OCI-LY1 (cell line): ENCODE results near the gene TP53RK.

Experiments
- H2AFZ ChIP-seq: fragments of 200-600 bp; sonication (generic), shearing (Covaris generic); 2 replicates; pipeline ENCODE4 v1.6.0; 2014; ENCODE audit warnings: antibody characterized with exemption, mild to moderate bottlenecking, low read length
- H3F3A ChIP-seq: fragments of 200-600 bp; sonication (generic), shearing (Covaris generic); 2 replicates; pipeline ENCODE4 v1.6.0; 2014; ENCODE audit warnings: mild to moderate bottlenecking, antibody characterized with exemption, low read length, moderate library complexity; ENCODE audit not compliant: insufficient read depth
- H3K27ac ChIP-seq: fragments of 200-600 bp; sonication (generic); 2 replicates; pipeline ENCODE4 v1.5.1; 2014; ENCODE audit warnings: low read length, mixed run types, mild to moderate bottlenecking, low read depth; ENCODE audit not compliant: poor library complexity, severe bottlenecking
- H3K27me3 ChIP-seq: fragments of 200-600 bp; sonication (generic); 2 replicates; pipeline ENCODE4 v1.6.0; 2014; ENCODE audit warnings: antibody characterized with exemption, mild to moderate bottlenecking, low read length, moderate library complexity; ENCODE audit not compliant: insufficient read depth
- H3K36me3 ChIP-seq: fragments of 200-600 bp; sonication (generic); 2 replicates; pipeline ENCODE4 v1.6.1; 2014; ENCODE audit warnings: mild to moderate bottlenecking, antibody characterized with exemption, low read length, moderate library complexity, mixed read lengths; ENCODE audit not compliant: insufficient read depth
- H3K4me1 ChIP-seq: fragments of 200-600 bp; sonication (generic); 2 replicates; pipeline ENCODE4 v1.5.1; 2014; ENCODE audit warnings: mild to moderate bottlenecking, low read length, moderate library complexity; ENCODE audit not compliant: insufficient read depth, severe bottlenecking
- H3K4me2 ChIP-seq: fragments of 200-600 bp; sonication (generic), shearing (Covaris generic); 2 replicates; pipeline ENCODE4 v1.6.1; 2014; ENCODE audit warnings: low read length
- H3K4me3 ChIP-seq: fragments of 200-600 bp; sonication (generic); 2 replicates; pipeline ENCODE4 v1.5.1; 2014; ENCODE audit warnings: low read length, low read depth, mild to moderate bottlenecking, mixed read lengths; ENCODE audit not compliant: poor library complexity, severe bottlenecking
- H3K79me2 ChIP-seq: fragments of 200-600 bp; shearing (Covaris generic); 2 replicates; pipeline ENCODE4 v1.6.1; 2016; ENCODE audit warnings: mixed run types, low read length, mixed read lengths; ENCODE audit not compliant: insufficient read depth
- H3K9ac ChIP-seq: fragments of 200-600 bp; sonication (generic), shearing (Covaris generic); 2 replicates; pipeline ENCODE4 v1.6.1; 2014; ENCODE audit warnings: mild to moderate bottlenecking, low read length, mixed read lengths
- H3K9me2 ChIP-seq: fragments of 200-600 bp; sonication (generic), shearing (Covaris generic); 2 replicates; pipeline ENCODE4 v1.6.1; 2014; ENCODE audit warnings: low read depth, mild to moderate bottlenecking, low read length, mixed read lengths
- H3K9me3 ChIP-seq: fragments of 200-600 bp; shearing (Covaris generic); 2 replicates; pipeline ENCODE4 v1.6.1; 2014; ENCODE audit warnings: low read length, mixed read lengths
- H4K20me1 ChIP-seq: fragments of 200-600 bp; sonication (generic), shearing (Covaris generic); 2 replicates; pipeline ENCODE4 v1.6.0; 2016; ENCODE audit warnings: mild to moderate bottlenecking, low read length; ENCODE audit not compliant: insufficient read depth
- EZH2 ChIP-seq: fragments of 200-600 bp; sonication (generic), shearing (Covaris generic); IDR thresholded peaks from 2 replicates; pipeline ENCODE4 v1.8.0; 2017; ENCODE audit warnings: borderline replicate concordance, mixed run types, mild to moderate bottlenecking, antibody characterized with exemption, low read length, moderate library complexity, mixed read lengths
- TF ChIP-seq, protein P1 (sequence below): fragments of 200-600 bp; sonication (generic), shearing (Covaris generic); IDR thresholded peaks from 2 replicates; pipeline ENCODE4 v1.5.1; 2017; ENCODE audit warnings: mild to moderate bottlenecking, antibody characterized with exemption, low read length, moderate library complexity, mixed read lengths

Gene TP53RK

DNA sequence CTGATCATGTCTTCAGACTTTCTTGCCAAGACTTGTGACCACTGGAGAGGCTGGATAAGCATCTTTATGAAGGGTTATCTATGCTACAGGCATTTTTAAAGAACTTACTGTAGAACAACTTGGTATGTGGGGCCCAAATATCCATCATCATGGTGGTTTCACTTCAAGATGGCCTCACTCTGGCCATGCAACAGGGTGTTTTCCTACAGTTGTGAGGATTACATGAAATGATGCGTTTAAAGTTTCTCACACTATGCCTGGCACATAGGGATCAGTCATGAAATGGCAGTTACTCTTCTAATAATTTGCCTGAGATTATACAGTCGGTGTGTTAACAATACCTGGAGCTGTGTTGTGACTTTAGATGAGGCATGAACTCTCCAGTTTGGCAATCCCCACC is 33.2 kb upstream of the TP53RK start:
- Histone ChIP-seq H3K4me1 (no peaks in the 10 kb centered on the region), H3K4me2 (no peak overlapping the region), H2AFZ (no peak overlapping the region), H3F3A (no peaks in the 10 kb centered on the region), H3K4me3 (no peak overlapping the region), H3K9me3 (no peaks in the 10 kb centered on the region), H3K9ac (no peak overlapping the region), H3K9me2 (no peaks in the 10 kb centered on the region), H4K20me1 (no peaks in the 10 kb centered on the region), H3K27ac (no peak overlapping the region), H3K36me3 (no peaks in the 10 kb centered on the region), H3K79me2 (no peaks in the 10 kb centered on the region), H3K27me3 (no peaks in the 10 kb centered on the region; the same call in 1 of the 2 replicates)
- TF ChIP-seq, protein P1, sequence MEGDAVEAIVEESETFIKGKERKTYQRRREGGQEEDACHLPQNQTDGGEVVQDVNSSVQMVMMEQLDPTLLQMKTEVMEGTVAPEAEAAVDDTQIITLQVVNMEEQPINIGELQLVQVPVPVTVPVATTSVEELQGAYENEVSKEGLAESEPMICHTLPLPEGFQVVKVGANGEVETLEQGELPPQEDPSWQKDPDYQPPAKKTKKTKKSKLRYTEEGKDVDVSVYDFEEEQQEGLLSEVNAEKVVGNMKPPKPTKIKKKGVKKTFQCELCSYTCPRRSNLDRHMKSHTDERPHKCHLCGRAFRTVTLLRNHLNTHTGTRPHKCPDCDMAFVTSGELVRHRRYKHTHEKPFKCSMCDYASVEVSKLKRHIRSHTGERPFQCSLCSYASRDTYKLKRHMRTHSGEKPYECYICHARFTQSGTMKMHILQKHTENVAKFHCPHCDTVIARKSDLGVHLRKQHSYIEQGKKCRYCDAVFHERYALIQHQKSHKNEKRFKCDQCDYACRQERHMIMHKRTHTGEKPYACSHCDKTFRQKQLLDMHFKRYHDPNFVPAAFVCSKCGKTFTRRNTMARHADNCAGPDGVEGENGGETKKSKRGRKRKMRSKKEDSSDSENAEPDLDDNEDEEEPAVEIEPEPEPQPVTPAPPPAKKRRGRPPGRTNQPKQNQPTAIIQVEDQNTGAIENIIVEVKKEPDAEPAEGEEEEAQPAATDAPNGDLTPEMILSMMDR, result no peak
- TF ChIP-seq EZH2, result no peak

- no peak overlapping the region for H2AFZ ChIP-seq
- H3K9me3 ChIP-seq, result no peaks in the 10 kb centered on the region
- no peaks in the 10 kb centered on the region for H3K9me2 ChIP-seq
- no peak overlapping the region for H3K9ac ChIP-seq
- H3K27ac ChIP-seq, result no peak overlapping the region
- H3K4me3 ChIP-seq, result no peak overlapping the region
- no peaks in the 10 kb centered on the region for H3F3A ChIP-seq
- no peaks in the 10 kb centered on the region for H3K4me1 ChIP-seq
- H3K79me2 ChIP-seq, result no peaks in the 10 kb centered on the region
- H3K4me2 ChIP-seq, result no peak overlapping the region
- no peaks in the 10 kb centered on the region; the same call in 1 of the 2 replicates for H3K27me3 ChIP-seq
- no peaks in the 10 kb centered on the region for H4K20me1 ChIP-seq
- no peaks in the 10 kb centered on the region for H3K36me3 ChIP-seq
- no peak for TF ChIP-seq EZH2
- TF ChIP-seq, protein P1, result no peak
These were observed 32.2 kb upstream of the TP53RK start for GRCh38 chr20:46721476-46721875.

DNA sequence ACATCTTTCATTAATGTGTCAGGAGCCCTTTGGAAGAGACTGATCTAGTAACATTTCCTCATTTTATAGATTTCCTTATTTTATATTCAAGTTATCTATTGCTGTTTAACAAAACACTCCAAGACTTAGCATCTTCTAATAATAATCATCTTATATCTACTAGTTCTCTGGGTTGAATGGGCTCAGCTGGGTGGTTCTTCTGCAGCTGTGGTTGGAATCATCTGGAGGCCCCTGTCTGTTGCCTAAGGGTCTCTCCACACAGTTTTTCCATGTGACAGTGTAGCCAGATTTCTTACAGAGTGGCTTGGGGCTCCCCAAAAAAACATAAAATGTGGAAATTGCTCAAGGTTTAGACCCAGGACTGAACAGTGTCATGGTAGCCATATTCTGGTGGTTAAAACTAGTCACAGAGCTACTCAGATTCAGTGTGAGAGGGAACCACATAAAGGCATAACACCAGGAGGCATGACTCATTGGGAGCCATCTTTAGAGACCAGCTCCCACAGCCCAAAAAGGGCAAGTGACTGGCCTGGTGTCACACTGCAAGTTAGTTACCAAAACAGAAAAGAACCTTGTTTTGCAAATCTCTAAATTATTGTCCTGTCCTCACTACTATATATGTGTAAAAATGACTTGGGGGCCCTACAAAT is 31.7 kb upstream of the TP53RK start:
- Histone ChIP-seq H3F3A (no peaks in the 10 kb centered on the region), H3K4me2 (no peak overlapping the region), H3K9me2 (no peaks in the 10 kb centered on the region), H3K27ac (no peak overlapping the region), H3K79me2 (no peaks in the 10 kb centered on the region), H3K9me3 (no peaks in the 10 kb centered on the region), H3K36me3 (no peaks in the 10 kb centered on the region), H3K4me1 (no peaks in the 10 kb centered on the region), H4K20me1 (no peaks in the 10 kb centered on the region), H2AFZ (no peak overlapping the region), H3K9ac (no peak overlapping the region), H3K4me3 (no peak overlapping the region), H3K27me3 (no peaks in the 10 kb centered on the region; the same call in 1 of the 2 replicates)
- no peak for TF ChIP-seq EZH2
- TF ChIP-seq, protein P1, result no peak
